NT2/D1 (cell line): Measurements from ENCODE around the gene POLE.

Experiments used
- YY1 ChIP-seq: IDR thresholded peaks from 2 replicates; pipeline ENCODE4 v1.6.1; 2011; ENCODE audit not compliant: insufficient read length, insufficient read depth
- ZNF274 ChIP-seq: IDR thresholded peaks from 2 replicates; pipeline ENCODE4 v1.6.1; 2011; ENCODE audit warnings: mild to moderate bottlenecking, low read depth, low read length

- TF ChIP-seq ZNF274 (no peak), YY1 (no peak)
These were observed 86.8 kb downstream of the POLE start for GRCh38 chr12:132600048-132601032.
